ENCODE measurements around the gene HTR1D.
"Not testable (repeated sequence)": the region's sequence is repeated elsewhere in the genome, so short reads cannot be mapped to it uniquely, and the experiment has no call there.

HTR1D gene

GRCh38 chr1:23216771-23217420, 406 bp downstream of the HTR1D start:
- DNase-seq (ENCODE audit: low read depth) = no peak

DNA sequence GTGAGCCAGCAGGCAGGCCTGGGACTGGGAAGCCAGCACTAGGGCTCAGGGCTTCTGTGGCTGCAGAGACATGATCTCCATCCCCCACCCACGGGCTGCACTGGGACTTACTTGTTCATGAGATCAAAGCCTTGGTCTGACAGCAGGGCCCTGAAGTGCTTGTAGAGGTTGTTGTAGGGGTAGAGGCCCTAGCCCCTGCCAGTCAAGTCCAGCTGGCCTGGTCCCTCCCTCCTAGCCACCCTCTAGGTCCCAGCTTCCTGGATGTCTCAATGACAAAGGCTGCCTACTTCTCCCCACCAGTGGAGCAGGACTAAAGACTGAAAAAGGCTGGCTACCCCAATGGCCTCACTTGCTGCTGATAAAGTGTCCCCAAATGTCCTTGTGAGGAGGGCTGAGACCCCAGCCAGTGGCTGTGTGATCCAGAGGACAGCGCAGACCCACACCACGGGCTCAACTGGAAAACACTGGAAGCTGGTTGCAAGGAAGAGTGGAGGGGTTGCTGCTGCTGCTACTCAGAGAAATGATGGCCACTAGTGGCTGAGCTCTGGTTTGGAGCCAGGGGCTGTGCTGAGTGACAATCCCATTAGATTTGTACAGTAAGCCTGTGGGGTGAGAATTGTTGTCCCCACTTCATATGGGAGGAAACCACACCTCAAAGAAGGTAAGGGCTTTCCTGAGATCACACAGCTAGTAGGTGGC, 1.4 kb downstream of the HTR1D start:
- no peak for DNase-seq (ENCODE audit: low read depth)

DNA sequence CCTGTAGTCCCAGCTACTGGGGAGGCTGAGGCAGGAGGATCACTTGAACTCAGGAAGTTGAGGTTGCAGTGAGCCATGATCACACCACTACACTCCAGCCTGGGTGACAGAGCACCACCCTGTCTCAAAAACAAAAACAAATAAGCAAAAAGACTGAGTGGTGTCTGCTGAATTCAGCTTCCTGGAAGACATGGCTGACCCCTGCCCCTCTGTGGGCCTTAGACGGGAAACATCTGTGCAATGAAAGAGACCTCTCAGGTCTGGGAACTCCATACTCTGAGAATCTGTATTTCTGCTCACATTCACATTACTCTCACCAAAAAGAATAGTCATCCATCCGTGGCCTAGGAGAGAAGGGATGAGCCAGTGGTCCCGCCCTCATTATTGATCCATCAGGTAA, 2.0 kb downstream of the HTR1D start:
- DNase-seq (ENCODE audit: low read depth) = no peak

- peak; percentile 36 for DNase-seq (ENCODE audit: low read depth)
These were observed 2.7 kb downstream of the HTR1D start for GRCh38 chr1:23214640-23215039.

DNA sequence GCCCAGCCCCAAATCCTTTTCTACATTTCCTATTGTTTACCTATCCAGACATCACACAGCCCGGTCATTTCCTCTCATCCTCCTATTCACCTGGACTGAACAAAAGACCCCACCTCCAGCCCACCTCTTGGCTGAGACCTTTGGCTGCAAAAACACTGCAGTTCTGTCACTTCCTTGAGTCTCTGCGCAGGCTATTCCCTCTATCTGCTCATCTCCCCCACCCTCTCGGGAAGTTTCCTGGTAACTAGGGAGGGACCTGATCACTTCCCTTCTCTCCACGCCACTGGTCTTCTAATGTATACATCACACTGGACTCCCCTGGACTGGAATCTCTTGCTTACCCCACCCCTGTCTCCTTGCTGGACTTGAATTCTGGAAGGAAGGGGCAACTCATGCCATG, 5.3 kb downstream of the HTR1D start:
- no peak for DNase-seq (ENCODE audit: low read depth)

DNA sequence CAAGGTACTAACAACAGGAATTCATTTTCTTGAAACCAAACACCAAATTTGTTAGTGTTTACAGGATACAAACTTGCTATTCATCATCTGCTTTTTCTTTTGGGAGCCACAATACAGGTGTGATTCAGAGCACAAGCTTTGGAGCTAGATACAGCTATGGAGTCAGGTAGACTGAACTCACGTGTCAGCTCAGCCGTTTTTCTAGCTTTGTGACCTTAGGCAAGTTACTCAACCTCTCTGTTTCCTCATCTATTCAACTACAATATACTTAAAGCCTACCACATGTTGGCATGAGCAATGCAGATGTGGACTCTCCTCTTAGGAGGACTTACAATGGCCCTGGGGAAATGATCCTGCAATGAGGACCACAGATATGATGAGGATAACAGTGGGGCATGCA, 6.3 kb downstream of the HTR1D start:
- DNase-seq (ENCODE audit: low read depth) = no peak

DNA sequence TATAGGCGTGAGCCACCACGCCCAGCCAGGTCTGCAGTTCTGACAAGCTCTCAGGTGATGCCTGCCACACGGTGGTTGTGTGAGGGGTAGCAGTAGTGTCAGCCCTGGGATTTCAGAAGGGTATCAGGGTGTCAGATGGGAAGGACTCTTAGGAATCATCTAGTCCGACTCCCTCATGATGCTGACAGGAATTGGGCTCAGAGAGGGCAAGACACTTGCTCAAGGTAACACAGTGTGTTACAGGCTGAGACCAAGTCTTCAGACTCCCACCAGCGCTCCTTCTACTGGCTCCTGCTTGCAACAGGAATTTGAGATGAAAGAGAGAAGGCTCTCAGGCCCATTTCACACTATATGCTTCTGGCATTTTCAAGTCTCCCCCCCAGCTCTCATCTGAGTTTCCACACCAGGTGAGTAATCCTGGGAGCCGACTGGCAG, 6.9 kb downstream of the HTR1D start:
- DNase-seq (ENCODE audit: low read depth) = peak; percentile 29

- DNase-seq (ENCODE audit: low read depth) = no peak
These were observed 7.5 kb downstream of the HTR1D start for GRCh38 chr1:23209770-23210169.

- DNase-seq (ENCODE audit: low read depth) = no peak
These were observed 8.8 kb downstream of the HTR1D start for GRCh38 chr1:23208527-23208926.

- not testable (repeated sequence) for DNase-seq (ENCODE audit: low read depth)
These were observed 9.6 kb downstream of the HTR1D start for GRCh38 chr1:23207733-23208132.

DNA sequence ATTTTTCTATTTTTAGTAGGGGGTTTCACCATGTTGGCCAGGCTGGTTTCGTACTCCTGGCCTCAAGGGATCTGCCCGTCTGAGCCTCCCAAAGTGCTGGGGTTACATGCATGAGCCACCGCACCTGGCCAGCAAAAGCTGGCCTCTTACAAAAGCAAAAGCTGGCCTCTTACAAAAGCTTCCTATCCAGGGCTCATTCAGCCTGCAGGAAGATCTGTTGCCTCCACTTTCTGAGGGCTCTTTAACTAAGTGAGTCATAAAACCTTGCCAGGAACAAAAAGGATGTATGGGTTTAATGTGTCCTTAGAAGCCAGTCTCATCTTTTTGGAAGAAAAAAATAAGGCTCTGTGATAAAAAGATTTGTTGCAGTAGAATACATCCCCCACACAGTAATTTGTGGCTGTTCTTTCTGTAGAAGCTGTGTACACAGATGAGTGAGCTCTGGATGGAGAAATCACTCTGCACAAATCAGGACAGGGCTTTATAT, 15.0 kb downstream of the HTR1D start:
- DNase-seq (ENCODE audit: low read depth) = peak; percentile 89

DNA sequence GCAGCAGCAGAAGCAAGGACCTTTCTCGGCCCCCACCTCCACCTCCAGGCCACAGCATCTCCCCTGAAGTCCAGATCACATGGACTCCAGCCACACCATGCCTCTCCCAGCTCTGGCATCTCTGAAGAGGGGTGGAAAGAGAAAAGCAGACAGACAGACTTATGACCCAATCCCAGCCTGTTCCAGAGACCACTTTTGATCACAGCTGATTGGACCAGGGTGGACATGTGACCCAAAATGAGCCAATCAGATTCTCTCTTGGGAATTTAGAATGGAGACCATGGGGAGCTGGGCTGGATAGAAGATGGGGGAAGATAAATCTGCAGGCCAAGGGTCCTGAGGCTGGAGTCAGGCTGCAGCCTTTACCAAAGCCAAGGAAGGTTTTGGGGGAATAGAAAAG, 16.4 kb downstream of the HTR1D start:
- DNase-seq (ENCODE audit: low read depth) = peak; percentile 16

DNA sequence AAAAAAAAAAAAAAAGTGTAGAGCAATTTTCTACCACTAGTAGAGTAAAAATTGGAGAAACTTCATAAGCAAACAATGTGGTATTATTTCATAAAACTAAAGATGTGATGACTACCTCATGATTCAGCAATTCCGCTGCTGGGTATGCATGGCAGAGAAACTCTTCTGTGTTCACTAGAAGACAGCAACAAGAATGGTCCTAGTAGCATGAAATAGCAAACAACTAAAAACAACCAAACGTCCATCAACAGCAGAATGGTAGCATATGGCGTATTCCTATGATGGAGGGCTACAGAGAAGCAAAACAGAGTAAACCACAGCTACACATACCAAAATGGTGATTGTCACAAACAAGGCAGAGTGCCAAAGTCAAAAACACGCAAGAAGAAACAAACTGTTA, 18.9 kb downstream of the HTR1D start:
- DNase-seq (ENCODE audit: low read depth) = peak; percentile 96

DNA sequence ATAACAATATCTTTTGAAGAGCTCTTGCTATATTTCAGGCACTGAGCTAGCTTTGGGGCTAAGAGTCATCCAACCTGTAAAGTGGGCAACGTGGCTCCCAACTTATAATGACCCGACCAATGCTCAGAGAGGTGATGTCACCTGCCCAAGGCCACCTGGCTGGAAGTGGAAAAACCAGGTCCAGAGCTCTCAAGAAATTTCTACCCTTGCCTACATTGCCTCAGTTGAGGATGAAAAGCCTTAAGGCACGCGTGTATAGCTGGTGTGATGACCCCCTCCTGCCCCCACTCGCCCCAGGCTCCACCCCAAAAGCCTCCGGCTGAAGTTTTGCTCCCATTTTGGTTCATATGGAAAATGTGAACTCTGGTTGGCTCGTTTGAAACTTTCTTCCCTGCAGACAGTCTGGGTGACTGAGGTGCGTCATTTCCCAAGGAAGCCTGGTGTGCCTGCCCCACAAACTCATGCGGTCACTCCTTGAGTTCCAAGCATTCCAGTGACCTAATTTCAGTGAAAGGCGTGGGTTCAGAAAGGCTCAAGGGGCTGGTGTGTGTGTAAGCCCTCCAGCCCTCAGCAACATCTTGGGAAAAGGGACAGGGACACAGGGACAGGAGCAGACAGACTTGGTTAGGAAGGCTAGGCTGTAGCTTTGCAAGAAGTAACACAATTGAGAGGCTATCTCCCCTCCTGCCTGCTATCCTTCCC, 20.5 kb downstream of the HTR1D start:
- peak; percentile 97 for DNase-seq (ENCODE audit: low read depth)

GRCh38 chr1:23194119-23194984, 22.9 kb downstream of the HTR1D start:
- peak; percentile 91 for DNase-seq (ENCODE audit: low read depth)

- no peak for DNase-seq (ENCODE audit: low read depth)
These were observed 23.7 kb downstream of the HTR1D start for GRCh38 chr1:23193391-23194118.

- no peak for DNase-seq (ENCODE audit: low read depth)
These were observed 26.1 kb downstream of the HTR1D start for GRCh38 chr1:23191199-23191598.

DNA sequence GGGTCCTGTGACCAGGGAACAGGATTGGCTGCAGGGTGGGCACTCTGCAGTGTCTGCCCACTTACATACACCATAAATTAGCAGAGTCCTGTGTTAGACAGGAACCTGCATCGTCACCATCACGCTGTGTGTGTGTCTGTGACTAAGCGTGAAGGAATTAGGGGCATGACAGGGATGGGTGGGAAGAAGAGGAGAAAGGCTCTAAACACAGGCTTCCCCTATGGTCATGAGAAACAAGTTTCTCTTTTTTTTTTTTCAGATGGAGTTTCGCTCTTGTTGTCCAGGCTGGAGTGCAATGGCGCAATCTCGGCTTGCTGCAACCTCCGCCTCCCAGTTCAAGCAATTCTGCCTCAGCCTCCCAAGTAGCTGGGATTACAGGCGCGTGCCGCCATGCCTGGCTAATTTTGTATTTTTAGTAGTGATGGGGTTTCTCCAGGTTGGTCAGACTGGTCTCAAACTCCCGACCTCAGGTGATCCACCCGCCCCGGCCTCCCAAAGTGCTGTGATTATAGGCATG, 28.3 kb downstream of the HTR1D start:
- DNase-seq (ENCODE audit: low read depth) = peak; percentile 86

DNA sequence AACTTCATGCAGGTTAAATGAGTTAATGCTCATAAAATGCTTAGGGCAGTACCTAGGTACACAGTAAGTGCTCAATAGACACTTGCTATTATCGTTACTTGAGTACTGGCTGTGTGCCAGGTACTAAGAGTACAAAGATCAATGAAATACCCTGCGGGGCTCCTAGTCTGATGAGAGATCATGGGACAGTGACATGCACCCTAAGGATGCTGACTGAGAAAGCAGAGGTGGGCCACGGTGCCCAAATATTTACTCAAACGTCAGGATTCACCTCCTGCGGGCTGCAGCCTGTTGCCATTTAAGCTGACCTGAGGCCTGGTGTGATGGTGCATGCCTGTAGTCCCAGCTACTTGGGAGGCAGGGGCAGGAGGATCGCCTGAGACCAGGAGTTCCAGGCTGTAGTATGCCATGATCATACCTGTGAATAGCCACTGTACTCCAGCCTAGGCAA, 28.8 kb downstream of the HTR1D start:
- no peak for DNase-seq (ENCODE audit: low read depth)

- no peak for DNase-seq (ENCODE audit: low read depth)
These were observed 29.7 kb downstream of the HTR1D start for GRCh38 chr1:23187637-23188036.

GRCh38 chr1:23185381-23185780, 31.9 kb downstream of the HTR1D start:
- no peak for DNase-seq (ENCODE audit: low read depth)
